GM19455 (cell line): Measurements from ENCODE around the gene ATP2A1.
"Not testable (repeated sequence)": the region's sequence is repeated elsewhere in the genome, so short reads cannot be mapped to it uniquely, and the experiment has no call there.

Experiments
- ATAC-seq: cut with Tn5 transposase; IDR thresholded peaks from one replicate; pipeline ENCODE4 v1.9.1; 2021; ENCODE audit not compliant: unreplicated experiment

Gene ATP2A1

GRCh38 chr16:28905229-28905754 lies 27.0 kb downstream of the ATP2A1 start:
- no peak for ATAC-seq

GRCh38 chr16:28905800-28906372 lies 27.6 kb downstream of the ATP2A1 start:
- ATAC-seq, result no peak

GRCh38 chr16:28910086-28911031 lies 32.1 kb downstream of the ATP2A1 start:
- ATAC-seq, result no peak

GRCh38 chr16:28912558-28912957 lies 34.3 kb downstream of the ATP2A1 start:
- no peak for ATAC-seq

GRCh38 chr16:28913946-28914724 lies 35.8 kb downstream of the ATP2A1 start:
- no peak for ATAC-seq

GRCh38 chr16:28915181-28915580 lies 36.9 kb downstream of the ATP2A1 start:
- no peak for ATAC-seq

GRCh38 chr16:28917095-28917494 lies 38.8 kb downstream of the ATP2A1 start:
- no peak for ATAC-seq

GRCh38 chr16:28918698-28919097 lies 40.4 kb downstream of the ATP2A1 start:
- ATAC-seq, result no peak

GRCh38 chr16:28923231-28923587 lies 44.9 kb downstream of the ATP2A1 start:
- no peak for ATAC-seq

- peak; percentile 55 for ATAC-seq
These were observed 45.5 kb downstream of the ATP2A1 start for GRCh38 chr16:28923652-28924398.

GRCh38 chr16:28924399-28924761 lies 46.1 kb downstream of the ATP2A1 start:
- no peak for ATAC-seq

GRCh38 chr16:28924762-28925385 lies 46.6 kb downstream of the ATP2A1 start, which contains the start of gene RABEP2:
RABEP2 (minus strand) TSS chr16:28925238; CDS start chr16:28925163, 75 bp downstream.
- ATAC-seq, result peak; percentile 58

GRCh38 chr16:28925386-28926228 lies 47.3 kb downstream of the ATP2A1 start:
- ATAC-seq, result peak; percentile 35

GRCh38 chr16:28926284-28926683 lies 48.0 kb downstream of the ATP2A1 start:
- not testable (repeated sequence) for ATAC-seq

GRCh38 chr16:28927815-28928214 lies 49.5 kb downstream of the ATP2A1 start:
- ATAC-seq, result no peak

- ATAC-seq, result no peak
These were observed 51.9 kb downstream of the ATP2A1 start for GRCh38 chr16:28930203-28930602.

- ATAC-seq, result no peak
These were observed 52.4 kb downstream of the ATP2A1 start for GRCh38 chr16:28930652-28931051.

- ATAC-seq, result no peak
These were observed 53.5 kb downstream of the ATP2A1 start, which contains the start of gene CD19 for GRCh38 chr16:28931801-28932225. CD19 (plus strand) TSS chr16:28931971; CDS start chr16:28932001, 30 bp downstream.
